ENCODE data around the gene SYT6.
"Not testable (repeated sequence)": the region's sequence is repeated elsewhere in the genome, so short reads cannot be mapped to it uniquely, and the experiment has no call there.

SYT6 gene

DNA sequence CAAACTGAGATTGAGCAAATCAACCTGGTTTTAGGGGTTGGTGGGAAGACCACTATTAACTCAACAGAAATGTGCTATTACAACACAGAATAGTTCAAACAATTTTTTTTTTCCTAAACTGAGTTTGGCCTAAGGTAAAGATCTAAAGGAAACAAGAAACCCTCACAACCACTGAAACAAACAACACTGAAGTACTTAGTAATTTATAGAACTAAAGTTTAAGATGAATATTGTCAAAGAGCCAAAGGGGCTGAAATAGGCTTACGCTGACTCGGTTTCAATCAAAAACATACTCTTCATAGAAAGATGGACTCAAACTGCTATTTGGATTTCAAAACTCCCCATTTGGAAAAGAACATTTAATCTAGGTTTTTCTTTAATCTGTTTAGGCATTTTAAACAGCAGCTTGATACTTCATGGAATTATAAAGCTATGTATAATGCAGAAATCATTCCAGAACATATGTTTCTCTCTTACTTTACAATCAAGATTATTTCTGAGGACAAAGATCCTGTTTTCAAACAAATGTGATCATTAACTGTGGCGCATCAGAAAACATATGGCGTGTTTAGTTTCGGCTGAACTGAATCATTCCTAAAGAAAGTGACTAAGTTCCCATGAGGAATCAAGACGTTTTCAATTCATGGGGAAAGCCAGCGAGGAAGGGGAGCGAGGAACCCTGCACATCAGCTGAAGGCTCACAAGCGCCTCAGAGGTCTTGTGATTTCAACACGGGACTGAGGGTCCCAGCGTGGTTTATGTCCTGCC, 62.7 kb downstream of the SYT6 start:
- no peak for DNase-seq

DNA sequence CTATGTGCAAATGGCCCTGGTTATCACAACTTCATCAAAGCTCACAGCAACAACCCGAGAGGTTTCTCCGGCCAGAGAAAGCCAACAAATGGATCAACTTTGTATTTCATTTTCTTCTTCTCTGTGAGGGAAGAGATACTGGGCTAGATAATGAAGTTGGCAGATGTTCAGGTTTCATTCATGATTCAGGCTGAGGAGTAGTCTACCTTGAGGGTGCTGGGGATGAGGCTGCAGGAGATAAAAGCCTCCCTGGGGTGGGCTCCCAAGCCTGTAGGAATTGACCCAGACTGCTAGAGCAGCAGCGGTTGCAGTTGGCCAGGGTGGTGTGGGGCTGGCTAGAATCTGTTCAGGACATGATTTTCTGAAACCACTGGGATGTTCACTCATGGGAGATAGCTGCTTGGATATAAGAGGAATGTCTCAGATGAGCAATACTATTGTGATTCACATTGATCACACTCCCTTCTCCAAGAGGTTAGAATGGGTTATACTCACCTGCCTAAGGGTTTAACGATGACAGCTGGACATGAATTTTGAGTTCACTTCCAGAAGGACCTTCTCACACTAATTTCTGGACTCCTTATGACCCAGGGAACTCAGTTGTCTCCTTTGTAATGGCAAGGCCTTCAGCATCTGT, 64.0 kb downstream of the SYT6 start:
- DNase-seq: no peak

DNA sequence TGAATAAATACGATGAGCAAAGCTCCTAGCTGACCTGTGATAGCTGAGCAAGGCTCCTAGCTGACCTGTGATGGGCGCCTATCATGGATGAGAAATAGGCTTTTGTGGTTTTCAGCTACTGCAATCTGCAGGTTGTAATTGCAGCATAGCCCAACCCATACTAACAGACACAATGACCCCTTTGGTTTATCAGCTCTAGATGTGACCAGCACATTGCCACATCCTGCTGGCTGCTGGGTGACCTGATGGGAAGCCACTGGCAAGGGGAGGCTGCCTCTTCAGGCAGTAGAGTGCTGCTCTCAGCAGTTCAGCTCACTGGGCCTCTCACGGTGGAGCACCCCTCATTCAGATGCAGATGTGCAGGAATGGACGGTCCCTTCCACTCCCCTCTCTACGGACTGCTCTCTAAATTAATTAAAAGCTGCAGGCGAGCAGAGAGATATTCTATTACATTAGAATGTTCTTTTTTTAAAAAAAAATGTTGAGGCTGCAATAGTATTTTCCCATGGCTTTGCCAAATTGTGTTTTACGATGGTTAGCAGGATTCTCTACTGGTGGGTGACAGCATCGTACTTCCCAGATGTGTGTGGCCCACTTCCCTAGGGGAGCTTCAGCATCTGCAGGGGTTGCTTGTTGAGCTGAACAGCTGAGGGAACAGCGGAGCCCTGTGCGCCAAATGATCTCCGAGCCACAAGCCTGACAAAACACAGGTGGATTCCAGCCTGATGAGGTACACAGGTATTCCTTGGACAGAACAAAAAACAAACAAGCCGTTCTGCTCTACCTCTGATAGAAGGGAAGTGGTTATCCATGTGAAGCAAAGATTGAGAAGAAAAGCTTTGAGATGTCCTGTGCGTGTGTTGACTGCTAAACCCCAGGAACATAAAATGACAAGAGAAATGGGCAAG, 65.0 kb downstream of the SYT6 start:
- no peak for DNase-seq

DNA sequence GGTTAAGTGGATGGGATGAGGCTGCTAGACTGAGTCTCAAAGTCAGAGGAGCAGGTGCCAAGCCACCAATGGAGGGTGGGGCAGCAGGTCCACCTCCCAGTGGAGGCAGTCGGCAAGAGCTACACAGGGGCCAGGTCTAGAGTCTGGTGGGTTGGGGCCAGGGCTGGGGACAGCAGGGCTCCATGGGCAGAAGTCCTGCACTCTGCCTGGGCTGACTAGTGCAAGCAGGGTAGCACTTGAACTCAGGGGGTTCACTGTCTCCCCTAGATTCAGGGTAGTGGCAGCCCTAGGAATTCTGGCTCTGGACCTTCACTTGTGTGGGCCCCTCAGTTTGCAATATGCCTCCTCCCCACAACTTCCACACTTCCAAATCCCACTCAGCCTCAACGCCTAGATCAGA, 66.2 kb downstream of the SYT6 start:
- DNase-seq: no peak

DNA sequence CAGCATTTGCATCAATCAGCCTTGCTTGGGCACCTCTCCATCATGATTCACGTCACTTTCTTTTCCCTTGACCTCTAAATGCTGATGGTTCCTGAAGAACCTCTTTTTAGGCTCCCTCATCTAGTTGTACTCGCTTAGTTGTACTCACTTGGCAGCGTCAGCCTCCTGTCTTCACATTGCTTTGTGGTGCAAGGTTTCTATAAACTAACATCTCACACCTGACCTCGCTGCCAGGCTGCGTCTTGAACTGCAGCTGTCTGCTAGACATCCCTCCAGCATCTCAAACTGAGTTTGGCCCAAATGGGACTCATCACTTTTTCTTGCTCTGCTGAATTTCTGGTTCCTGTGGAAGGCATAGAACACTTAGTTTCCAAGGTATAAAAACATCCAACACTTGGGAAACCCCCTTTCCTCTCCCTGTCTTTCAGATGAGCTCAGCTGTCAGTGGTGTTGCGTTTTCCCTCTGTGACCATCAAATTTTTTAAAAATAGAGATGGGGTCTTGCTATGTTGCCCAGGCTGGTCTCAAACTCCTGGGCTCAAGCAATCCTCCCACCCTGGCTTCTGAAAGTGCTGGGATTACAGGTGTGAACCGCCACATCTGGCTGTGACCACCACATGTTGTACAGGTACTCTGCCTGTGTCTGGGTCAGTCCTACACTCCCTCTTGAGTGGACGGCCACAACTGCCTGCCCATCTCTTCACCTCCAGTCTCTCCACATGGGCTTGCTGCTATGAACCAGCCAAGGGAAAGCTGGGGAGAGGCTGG, 66.9 kb downstream of the SYT6 start:
- no peak for DNase-seq

DNA sequence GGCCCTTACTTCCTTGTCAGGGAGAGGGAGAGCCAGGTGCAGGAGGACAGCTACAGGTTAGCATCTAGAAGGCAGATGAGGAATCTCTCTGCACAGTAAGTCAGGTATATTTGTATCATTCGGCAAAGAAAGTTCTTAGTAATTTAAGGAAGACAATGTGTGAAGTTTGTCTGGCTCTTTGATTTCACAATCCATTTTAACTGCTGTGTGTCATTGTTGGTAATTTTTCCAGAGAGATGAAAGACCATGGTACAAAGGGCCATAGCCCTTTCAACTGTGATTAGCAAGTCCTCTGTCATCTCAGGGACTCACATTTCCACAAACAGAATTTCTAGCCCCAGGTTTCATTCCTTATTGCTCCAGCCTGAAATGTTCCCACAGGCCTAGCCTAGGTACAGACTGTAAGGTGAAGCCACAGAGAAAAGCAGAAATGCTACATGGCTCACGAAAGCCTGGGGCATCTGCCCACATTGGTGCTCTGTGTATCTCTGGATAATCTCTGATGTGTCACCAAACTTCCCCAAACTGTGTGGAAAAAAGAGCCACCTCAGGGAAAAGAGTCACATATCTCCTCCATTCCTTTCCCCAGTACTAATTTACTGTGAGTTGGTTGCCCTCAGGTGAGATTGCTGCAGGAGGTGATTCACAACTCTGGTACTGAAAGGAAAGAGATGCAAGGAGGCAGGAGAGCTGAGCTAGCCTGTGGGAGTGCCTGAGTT, 70.6 kb downstream of the SYT6 start:
- no peak for DNase-seq

DNA sequence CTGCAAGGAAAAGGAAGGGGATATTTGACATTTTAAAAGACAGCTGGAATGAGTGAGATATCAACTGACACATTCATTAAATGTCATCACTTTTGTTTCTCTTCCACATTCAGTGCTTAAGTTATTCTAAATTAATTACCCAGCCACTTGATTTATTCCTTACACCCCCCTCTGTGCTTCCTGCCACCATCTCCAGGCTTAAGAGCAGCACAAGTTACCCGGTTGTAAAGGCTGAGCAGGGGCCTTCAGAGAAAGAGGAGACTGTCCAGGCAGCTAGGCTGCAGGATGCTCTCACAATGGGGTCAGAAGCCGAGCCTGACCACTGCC, 71.4 kb downstream of the SYT6 start:
- DNase-seq: no peak

DNA sequence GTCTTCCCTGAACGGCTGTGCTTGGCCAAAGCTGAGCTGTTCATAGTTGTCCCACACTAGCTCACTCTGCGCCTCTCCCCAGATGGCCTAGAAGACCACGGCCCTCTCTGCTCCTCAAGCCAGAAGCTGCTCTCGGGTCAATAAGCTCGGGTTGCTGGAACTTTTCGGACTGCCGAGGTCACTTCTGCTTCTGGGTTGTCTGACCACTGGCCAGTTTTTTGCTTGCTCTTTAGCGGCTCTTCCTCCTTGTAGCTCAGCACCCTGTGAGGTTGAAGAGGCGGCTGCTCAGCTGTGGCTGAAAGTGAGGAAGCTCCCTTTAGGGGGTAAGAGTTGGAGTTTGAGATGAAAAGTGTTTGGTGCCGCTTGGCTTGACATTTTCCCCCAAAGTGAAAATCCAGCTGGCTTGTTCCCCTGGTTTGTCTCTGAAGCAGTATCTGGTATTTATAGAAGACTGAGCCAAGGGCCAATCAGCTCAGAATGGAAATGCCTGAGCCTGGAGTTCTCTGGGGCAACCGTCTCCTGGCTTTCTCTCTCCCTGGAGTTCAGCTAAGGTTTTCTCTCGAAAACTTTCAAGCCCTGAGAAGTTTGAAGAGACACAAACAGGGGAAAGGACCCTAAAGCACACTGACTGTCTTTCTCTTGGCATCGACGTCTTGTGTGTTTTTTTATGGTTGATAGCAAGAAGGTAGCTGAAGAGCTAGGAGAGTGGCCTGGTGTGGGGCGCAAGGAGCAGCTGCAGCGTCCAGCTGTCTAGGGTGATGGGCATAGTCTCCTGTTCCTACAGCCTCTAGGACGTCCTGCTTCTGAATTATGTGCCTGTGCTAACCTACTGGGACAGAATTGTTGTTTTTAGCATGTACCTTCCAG, 72.0 kb downstream of the SYT6 start:
- DNase-seq: no peak

DNA sequence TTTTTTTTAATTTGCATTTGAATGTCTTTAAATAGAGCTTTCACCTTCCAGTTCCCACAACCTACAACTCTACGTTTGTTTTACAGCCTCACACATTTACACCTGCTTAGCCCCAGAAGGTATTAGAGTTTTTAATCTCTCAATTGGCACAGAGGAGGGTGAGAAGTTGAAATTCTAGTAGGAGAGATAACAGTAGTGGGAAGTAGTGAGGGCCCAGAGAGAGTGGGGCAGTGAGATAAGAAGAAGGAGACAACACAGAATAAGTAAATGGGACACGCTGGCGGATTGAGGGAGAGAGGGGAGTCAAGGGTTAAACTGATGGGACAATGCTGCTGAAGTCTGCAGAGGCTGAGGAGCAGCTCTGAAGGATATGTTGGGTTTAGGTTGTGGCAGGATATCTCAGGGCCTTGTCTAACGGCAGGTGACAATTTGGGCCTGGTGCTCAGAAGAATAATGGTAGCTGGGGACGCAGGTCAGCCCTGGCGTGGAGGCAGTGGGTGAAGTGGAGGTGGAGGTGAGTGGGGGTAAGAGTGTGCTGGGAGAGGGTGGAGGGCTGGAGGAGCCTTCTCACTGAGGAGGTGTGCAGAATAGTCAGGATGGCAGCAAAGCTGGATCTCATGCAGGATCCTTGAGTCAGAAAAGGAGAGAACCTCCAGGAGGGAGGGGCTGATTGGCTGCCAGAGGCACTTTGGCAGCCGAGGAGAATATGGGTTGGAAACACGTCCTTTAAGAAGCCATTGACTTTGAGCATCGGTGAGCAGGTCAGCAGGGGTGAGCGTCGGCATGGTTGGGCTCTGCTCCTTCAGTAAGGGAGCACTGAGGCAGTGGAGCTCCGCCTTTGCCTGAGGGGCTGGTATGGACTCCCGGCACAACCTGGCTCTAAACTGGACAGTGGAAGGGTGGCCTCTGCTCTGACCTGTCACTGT, 72.9 kb downstream of the SYT6 start:
- no peak for DNase-seq

DNA sequence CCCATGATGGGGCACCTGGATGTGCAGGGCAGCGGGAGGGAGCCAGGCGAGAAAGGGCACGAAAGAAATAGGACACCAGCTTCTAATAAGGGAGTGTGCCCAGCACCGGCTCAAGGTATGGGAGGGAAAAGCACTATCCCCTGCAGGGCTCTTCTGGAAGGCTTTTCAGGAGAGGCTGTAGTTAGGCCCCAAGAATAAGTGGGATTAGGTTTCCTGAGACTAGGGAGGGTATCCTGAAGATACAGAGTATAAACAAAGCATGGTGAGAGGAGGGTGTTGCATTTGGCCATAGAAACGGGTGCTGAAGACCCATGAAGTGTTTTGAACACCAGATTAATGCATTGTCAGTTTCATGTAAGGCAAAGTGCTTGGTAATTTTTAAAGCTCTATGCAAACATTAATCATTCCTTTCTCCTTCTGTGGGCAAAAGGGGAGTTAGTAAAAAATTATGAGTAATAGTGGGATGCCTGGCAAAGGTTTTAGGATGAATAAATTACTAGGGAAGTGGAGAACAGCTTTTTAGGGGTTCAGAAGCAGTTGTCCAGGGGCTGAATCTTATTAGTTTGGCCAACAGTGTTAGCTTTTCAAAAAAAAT, 74.0 kb downstream of the SYT6 start:
- no peak for DNase-seq

DNA sequence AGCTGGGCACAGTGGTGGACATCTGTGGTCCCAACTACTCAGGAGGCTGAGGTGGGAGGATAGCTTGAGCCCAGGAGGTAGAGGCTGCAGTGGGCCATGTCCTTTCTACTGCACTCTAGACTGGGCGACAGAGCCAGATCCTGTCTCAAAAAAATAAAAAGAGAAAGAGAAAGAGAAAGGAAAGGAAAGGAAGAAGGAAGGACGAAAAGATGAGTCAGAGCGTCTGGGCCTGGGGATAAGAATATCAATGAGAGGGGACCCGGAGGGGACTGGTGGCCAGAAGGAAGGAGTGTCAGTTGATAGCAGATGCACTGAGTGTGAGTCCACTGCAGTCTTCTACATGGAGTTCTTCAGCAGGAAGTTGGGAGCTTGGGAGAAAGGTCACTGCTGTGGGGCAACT, 75.6 kb downstream of the SYT6 start:
- no peak for DNase-seq

DNA sequence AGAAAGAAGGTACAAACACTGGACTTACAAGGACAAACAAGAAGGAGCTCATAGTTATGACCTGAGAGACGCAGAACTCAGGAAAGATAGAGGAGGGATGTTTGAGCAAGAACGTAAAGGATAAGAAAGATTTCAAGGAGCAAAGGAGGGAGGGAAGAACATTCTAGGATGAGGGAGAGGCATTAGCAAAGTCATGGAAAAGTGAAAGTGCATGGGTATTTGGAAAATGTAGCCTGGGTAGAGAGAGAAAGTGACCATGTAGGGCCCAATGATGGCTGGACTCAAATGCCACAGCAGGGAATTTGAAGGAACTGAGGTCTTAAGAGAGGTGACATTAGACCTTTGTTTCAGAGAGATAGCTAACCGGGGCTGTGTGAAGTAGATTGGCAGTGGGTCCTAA, 76.5 kb downstream of the SYT6 start:
- DNase-seq: no peak

DNA sequence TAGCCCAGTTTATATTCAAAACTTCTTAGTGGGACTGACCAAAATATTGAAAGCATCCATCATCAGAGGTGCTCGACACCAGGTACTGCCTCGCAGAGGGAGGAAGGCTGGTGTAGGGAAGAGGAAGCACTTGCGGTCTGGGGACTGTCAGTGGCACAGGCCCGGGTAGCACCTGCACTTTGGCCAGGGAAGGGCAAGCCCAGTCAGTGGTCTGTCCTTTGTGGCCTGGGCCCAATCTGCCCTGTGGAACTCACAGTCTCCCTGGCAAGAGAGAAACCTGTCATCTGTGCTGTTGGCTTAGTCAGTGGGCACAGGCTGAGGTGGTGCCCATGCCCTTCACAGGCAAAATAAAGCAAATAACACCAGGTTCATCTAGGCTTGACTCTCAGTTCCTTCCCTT, 77.4 kb downstream of the SYT6 start:
- no peak for DNase-seq

DNA sequence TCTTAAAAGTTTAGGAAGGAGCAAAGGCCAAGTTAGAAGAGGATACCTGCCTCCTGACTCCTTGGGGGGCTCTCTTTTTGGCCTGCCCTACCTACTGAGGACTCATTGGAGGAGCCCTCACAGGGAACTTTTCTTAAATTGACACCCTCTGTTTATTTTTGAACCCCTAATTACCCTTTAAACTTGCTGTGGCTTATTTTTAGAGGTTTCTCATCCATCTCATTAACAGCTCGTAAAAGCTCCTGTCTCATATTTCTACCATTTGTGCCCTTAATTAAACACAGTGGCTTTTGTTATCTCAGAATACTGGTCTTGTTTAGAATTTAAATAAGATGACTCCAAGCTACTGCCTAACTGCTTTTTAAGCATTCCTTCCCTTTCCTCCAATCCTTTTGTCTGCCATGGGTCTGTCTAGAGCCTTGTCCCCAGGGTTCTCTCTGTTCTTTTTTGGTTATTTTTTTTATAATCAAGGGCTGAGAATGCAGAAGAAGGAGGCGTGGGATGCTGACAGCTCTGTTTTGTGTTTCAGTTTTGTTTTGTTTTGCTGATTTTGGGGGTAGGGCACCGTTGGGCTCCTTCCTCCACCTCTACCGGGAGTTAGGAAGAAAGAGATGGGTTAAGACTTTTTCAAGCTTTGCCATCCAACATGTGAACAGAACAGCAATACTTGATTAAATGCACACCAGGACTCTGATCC, 78.0 kb downstream of the SYT6 start:
- DNase-seq: no peak

DNA sequence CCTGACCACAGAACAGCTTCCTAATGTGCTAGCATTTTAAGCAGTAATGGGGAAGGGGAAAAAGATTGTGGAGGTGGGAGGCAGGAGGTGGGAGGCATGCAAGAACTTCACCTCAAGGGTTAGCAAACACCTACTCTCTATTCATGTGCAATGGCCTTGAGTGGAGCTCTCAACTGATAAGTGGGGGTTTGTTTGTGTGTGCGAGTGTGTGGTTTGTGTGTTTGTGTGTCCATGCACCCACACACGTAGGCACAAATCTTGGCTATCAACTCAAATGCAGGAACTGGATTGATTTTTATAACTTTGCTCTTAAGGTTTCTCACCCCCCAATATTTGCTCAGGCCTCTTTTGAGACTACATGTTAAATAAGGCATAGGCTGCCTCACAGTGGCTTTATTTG, 78.6 kb downstream of the SYT6 start:
- no peak for DNase-seq

DNA sequence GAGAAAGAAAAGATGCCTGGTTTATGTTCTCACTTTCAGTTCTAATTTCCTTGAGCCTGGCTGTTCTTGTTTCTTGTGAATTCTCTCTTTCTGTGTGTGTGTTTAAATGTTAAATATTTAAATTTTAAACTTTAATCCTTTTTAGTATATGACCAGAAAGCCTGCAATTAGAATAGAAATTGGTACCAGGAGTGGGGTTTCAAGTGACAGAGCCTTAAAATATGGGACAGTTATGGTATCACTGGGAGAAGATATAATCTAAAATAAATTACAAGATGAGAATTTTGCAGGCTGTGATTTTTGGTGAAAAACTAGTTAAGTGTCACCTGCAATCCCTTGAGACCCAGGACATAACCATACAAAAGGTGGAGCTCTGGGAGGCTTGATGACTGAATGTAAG, 81.4 kb downstream of the SYT6 start:
- DNase-seq: no peak

DNA sequence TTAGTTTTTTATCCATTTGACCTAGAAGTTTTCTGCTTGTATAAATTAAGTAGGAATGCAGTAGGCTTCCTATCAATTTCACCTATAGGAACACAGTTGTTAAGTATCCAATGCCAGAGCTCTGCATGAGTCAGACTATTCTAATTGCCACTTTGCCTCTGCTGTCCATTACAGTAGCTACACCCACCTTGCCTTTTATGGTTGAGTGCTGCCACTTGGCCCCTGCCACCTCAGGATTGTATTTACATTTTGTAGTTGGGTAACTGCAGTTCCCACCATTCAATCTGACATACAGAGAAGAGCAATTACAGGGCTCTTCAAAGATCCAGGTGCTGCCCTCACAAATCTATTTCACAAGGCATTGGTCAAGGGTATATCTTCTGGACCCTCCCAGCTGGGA, 83.9 kb downstream of the SYT6 start:
- DNase-seq: not testable (repeated sequence)

DNA sequence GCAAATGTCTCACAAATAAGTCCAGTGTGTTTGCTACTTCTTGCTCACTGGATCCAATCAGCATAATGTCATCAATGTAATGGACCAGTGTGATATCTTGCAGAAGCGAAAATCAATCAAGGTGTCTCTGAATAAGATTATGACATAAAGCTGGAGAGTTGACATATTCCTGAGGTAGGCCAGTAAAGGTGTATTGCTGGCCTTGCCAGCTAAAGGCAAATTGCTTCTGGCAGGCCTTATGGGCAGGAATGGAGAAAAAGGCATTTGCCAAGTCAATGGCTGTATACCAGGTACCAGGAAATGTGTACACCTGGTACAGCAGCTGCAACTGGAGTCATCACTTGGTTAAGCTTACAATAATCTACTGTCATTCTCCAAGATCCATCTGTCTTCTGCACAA, 85.0 kb downstream of the SYT6 start:
- not testable (repeated sequence) for DNase-seq

DNA sequence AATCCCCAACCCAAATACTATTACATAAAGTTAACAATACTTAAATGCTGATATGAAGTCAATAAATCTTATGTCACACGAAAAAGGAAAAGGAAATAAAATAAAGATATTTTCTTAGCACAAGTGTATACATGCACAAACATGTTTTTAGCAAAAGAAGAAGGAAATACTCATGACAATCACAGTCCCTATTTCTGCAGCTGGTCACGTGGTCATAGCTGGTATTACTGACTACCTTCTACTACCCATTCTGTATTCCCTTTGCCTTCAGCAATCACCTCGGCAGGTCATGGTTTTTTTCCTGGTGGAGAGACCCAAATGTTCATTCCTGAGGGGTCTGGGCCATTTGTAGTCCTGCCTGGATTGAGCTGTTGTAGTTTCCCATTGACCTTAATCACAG, 88.0 kb downstream of the SYT6 start:
- not testable (repeated sequence) for DNase-seq
